Left ventricle myocardium inferior (tissue), 1 donor: ENCODE results near the gene CATSPERD. TPM values are rescaled to one million over a fixed set of nuclear protein-coding genes. Genes with fewer than 3 reads are reported as not detected.

Experiments used
- DNase-seq: peaks from one replicate; pipeline ENCODE4 v3.0.0-alpha.2; 2020
- H3K27ac ChIP-seq: fragments of 200-600 bp; replicated peaks from 2 replicates; pipeline ENCODE4 v1.8.0; 2021
- H3K27me3 ChIP-seq: fragments of 200-600 bp; 2 replicates; pipeline ENCODE4 v1.8.0; 2021; ENCODE audit warnings: low read depth
- H3K36me3 ChIP-seq: fragments of 200-600 bp; 2 replicates; pipeline ENCODE4 v1.8.0; 2021
- H3K4me1 ChIP-seq: fragments of 200-600 bp; 2 replicates; pipeline ENCODE4 v1.8.0; 2021
- H3K4me3 ChIP-seq: fragments of 200-600 bp; 2 replicates; pipeline ENCODE4 v1.8.0; 2021; ENCODE audit warnings: mild to moderate bottlenecking, moderate library complexity
- H3K9me3 ChIP-seq: fragments of 200-600 bp; replicated peaks from 2 replicates; pipeline ENCODE4 v1.8.0; 2021
- CTCF ChIP-seq: fragments of 200-600 bp; IDR thresholded peaks from 2 replicates; pipeline ENCODE4 v1.8.0; 2021; ENCODE audit warnings: antibody characterized with exemption, mild to moderate bottlenecking, borderline replicate concordance
- intact Hi-C: fragments of 100-400 bp; cut with micrococcal nuclease; formaldehyde crosslinking; loops from one replicate; pipeline ENCODE4 v1.11.0; 2022
- total RNA-seq: library from RNA; stranded (reverse); fragmentation: NEBNext Ultra II Directional; extraction: Animal tissue kit (Norgen Biotek cat#: 25700); gene quantifications from one replicate; pipeline ENCODE4 v1.2.1, GENCODE V29; 2021
- donor health status: DM: no; HTN: yes; CAD: no; lungs with severe emphysema.

The CATSPERD gene
- total RNA-seq, 1 donor from 2014 or later = not detected

- intact Hi-C loops = no loop called here
Measured at GRCh38 chr19:5817218-5817617, 96.8 kb downstream of the CATSPERD start.

GRCh38 chr19:5818594-5818993 lies 98.2 kb downstream of the CATSPERD start:
- intact Hi-C loops = no loop called here
- no peaks in the 10 kb centered on the region for H3K9me3 ChIP-seq
- peaks cover 14% of the 10 kb centered on the region for H3K27me3 ChIP-seq
- peaks cover 7% of the 10 kb centered on the region for H3K4me1 ChIP-seq
- no peak for DNase-seq
- no peaks in the 10 kb centered on the region for H3K36me3 ChIP-seq
- H3K4me3 ChIP-seq = no peak overlapping the region
- H3K27ac ChIP-seq = no peak overlapping the region
- TF ChIP-seq CTCF = no peak

More at GRCh38 chr19:5817218-5817617, 96.8 kb downstream of the CATSPERD start:
- Histone ChIP-seq H3K36me3 (no peaks in the 10 kb centered on the region), H3K4me1 (peaks cover 7% of the 10 kb centered on the region), H3K27me3 (peaks cover 11% of the 10 kb centered on the region), H3K4me3 (no peak overlapping the region), H3K27ac (no peak overlapping the region), H3K9me3 (no peaks in the 10 kb centered on the region)
- DNase-seq = no peak
- TF ChIP-seq CTCF = no peak

- Histone ChIP-seq H3K36me3 (no peaks in the 10 kb centered on the region), H3K4me3 (no peak overlapping the region), H3K4me1 (peaks cover 7% of the 10 kb centered on the region), H3K27ac (no peak overlapping the region), H3K9me3 (no peaks in the 10 kb centered on the region), H3K27me3 (peaks cover 7% of the 10 kb centered on the region)
- DNase-seq = no peak
- intact Hi-C loops = no loop called here
- no peak for TF ChIP-seq CTCF
Measured at GRCh38 chr19:5820785-5821184, 100.3 kb downstream of the CATSPERD start.

- Histone ChIP-seq H3K36me3 (no peaks in the 10 kb centered on the region), H3K27me3 (peaks cover 10% of the 10 kb centered on the region), H3K4me3 (no peak overlapping the region), H3K4me1 (peaks cover 7% of the 10 kb centered on the region), H3K27ac (no peak overlapping the region), H3K9me3 (no peaks in the 10 kb centered on the region)
- intact Hi-C loops = no loop called here
- TF ChIP-seq CTCF = no peak
- DNase-seq = no peak
Measured at GRCh38 chr19:5821521-5822180, 101.2 kb downstream of the CATSPERD start.

- no peaks in the 10 kb centered on the region for H3K36me3 ChIP-seq
Measured at GRCh38 chr19:5822181-5822844, 101.9 kb downstream of the CATSPERD start.

More at GRCh38 chr19:5822181-5822844, 101.9 kb downstream of the CATSPERD start:
- no peak for DNase-seq
- Histone ChIP-seq H3K4me1 (peaks cover 13% of the 10 kb centered on the region), H3K27ac (no peak overlapping the region), H3K27me3 (peaks cover 17% of the 10 kb centered on the region), H3K4me3 (no peak overlapping the region), H3K9me3 (no peaks in the 10 kb centered on the region)
- no peak for TF ChIP-seq CTCF
- intact Hi-C loops = no loop called here
